ENCODE data around the gene SYPL2. TPM values are rescaled to one million over a fixed set of nuclear protein-coding genes. Genes with fewer than 3 reads are reported as not detected.

SYPL2 gene
- total RNA-seq, 1 experiment from 2014 or later: 0.46 TPM

DNA sequence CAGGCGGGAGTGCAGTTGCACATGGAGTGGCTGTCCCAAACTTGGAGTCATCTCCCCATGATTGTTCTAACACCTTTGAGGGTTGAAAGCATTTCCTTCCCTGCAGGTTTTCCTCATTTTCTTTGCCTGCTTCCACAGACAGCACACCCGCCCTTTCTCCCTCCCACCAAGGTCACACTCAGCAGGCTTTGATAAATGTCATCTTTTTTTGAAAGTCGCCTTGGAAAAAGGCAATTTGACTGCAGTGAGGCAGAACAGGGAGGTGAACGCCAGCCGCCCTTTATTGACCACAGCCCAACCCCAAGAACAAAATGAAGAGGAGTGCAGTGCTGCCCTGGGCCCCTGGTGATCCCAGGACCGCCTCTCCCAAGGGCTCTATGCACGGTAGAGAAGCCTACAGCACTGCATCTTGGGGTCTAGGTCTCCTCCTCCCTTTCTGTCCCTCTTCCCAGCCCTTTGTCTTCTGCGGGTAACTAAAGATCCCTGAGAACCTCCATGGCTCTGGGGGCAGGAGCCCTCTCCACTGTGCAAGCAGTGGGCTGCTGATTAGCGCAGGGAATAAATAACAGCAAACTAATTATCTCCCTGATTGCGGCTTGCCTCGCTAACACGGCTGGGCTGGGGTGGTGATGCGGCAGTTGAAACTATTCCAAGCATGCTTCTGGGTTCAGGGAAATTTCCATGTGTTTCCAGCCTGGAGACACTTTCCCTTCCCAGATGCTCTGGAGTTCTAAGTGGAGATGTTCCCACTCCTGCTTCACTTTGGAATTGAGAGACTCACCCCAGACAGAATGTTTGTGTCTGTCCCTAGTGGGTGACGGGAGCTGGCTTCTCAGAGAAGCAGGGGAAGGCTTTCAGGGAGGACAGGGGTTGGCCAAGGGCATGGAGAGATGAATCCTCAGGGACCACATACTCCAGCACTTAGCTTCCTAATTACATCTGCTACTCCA, 54.9 kb downstream of the SYPL2 start:
- no peaks in the 10 kb centered on the region for H3K9me3 ChIP-seq
- no peak overlapping the region for H3K4me3 ChIP-seq
- peaks cover 18% of the 10 kb centered on the region for H3K27me3 ChIP-seq
- no peaks in the 10 kb centered on the region for H3K36me3 ChIP-seq
- no peak for DNase-seq

DNA sequence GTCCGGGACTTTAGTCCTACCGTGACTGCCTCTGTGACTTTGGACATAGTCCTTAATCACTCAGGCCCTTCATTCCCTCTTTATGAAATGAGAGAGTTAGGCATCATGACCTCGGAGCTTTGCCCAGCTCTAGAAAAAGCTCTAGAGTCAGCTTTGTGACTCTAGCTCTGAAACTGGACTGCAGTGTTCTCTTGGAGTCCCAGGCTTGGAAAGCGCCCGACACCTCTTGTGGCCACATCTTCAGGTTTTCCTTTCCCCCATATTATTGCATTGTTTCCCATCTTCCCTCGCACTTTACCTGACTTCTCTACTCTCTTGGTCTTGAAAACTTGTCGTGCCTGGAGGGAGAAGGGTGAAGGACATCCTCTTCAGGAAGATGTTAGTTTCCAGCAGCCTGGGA, 55.7 kb downstream of the SYPL2 start:
- Histone ChIP-seq H3K27me3 (peaks cover 18% of the 10 kb centered on the region), H3K9me3 (no peaks in the 10 kb centered on the region), H3K4me3 (no peak overlapping the region), H3K36me3 (no peaks in the 10 kb centered on the region)
- no peak for DNase-seq

DNA sequence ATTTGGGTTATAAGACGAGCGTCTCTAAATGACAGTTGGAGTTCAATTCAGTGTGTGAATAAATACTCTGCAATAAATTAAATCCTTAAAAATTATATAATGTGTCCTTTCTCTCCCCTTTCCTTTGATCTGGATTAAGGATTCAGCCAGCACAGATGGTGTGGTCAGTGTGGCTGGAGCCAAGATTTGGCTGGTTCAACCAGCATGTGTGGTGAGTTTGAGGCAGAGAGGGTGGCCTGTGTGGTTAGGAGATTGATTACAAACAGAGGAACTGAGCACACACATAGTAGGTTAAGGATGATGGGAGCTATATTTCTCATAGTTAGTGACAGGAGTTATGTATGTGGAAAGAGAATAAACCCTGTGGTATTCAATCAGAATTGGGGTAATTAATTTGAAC, 57.4 kb downstream of the SYPL2 start:
- Histone ChIP-seq H3K4me3 (no peak overlapping the region), H3K9me3 (no peaks in the 10 kb centered on the region), H3K27me3 (peaks cover 18% of the 10 kb centered on the region), H3K36me3 (no peaks in the 10 kb centered on the region)
- DNase-seq: no peak

DNA sequence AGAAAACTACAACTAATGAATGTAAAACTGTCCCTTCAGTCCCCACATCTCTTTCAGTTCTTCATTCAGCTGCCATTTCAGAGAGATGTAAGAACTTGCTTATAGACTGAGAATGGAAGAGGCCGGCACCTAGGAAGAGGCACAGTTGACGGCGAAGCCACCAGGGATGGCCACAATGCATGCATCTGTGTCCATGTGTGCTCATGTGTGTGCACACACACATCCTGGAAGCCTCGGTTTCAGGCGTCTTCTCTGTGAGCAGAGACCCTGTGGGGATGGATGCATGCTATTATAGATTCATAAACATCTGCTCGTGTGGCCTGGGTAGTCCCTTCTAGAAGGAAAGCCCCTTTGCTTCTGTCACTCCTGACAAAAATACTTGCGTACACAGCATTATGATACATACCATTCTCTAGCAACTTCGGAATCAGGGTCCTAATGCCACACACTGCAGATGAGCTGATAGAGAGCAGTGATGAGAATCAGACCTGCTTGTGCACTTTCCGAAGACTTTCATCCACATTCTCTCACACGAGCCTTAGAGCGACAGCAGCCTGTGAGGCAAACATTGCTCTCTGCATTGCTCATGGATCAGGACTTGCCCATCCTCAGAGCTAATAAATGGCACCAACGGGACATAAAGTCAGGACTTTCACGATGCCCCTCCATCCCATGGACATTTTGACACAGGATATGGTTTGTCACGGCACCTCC, 60.9 kb downstream of the SYPL2 start:
- H3K27me3 ChIP-seq: peaks cover 10% of the 10 kb centered on the region
- no peaks in the 10 kb centered on the region for H3K36me3 ChIP-seq
- no peaks in the 10 kb centered on the region for H3K9me3 ChIP-seq
- H3K4me3 ChIP-seq: no peak overlapping the region
- no peak for DNase-seq

DNA sequence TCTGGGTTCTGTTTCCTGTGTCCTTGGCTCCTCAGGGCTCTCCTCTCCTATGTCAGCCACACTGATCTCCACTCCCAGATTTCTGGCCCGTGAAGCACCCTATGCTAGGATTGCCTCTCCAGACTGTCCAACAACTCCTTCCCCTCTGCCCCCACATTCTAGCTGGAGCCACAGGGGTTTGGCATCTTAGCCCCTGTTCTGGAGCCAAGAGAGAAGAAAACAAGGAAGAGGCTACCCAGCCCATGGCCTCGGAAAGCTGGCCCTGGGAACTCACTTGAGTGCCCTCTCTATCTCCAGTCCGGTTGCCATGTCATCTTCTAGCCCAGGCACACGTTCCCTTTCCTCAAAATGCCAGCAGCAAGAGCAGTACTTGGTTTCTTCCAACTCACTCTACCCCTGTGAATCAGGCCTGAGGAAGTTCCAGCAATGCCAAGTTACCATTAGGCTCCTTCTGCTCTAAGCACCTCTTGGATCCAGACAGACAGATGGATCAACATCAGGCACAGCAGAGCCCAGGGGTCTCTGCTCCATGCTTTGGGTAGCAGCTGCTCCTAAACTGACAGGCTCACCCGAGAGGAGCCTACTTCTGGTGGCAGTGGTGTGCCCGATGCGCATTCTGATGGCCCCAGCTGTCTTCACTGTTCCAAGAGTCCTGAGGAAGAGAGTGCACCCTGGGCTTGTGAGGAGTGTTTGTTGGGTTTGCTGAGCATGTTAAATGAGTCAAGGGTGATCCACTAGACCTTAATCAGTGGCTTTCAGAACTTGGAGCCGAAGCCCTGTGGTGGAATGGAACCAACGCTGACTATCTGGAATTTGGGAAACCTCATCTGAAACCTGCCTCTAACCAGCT, 61.7 kb downstream of the SYPL2 start:
- no peak overlapping the region for H3K4me3 ChIP-seq
- H3K9me3 ChIP-seq: no peaks in the 10 kb centered on the region
- peaks cover 1% of the 10 kb centered on the region for H3K27me3 ChIP-seq
- no peak for DNase-seq
- no peaks in the 10 kb centered on the region for H3K36me3 ChIP-seq

DNA sequence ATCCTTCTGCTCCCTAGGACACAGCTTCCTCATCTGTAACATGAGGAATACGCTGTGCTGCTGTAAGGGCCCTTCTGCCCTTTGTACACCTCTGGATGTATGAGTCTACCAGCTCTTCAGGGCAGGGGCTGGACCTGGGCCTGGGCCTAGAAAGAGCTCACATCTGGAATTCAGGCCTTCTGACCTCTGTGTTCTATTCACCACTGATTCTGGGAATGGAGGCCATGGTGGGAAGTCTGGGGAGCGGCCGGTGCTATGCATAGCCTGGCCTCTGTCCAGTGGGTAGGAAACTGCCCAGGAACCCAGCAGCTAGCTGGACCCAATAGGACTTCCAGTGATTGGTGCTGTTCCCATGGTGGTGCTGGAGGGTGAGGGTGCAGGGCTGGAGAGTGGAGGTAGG, 62.4 kb downstream of the SYPL2 start:
- Histone ChIP-seq H3K4me3 (no peak overlapping the region), H3K9me3 (no peaks in the 10 kb centered on the region), H3K27me3 (no peaks in the 10 kb centered on the region), H3K36me3 (no peaks in the 10 kb centered on the region)
- no peak for DNase-seq

DNA sequence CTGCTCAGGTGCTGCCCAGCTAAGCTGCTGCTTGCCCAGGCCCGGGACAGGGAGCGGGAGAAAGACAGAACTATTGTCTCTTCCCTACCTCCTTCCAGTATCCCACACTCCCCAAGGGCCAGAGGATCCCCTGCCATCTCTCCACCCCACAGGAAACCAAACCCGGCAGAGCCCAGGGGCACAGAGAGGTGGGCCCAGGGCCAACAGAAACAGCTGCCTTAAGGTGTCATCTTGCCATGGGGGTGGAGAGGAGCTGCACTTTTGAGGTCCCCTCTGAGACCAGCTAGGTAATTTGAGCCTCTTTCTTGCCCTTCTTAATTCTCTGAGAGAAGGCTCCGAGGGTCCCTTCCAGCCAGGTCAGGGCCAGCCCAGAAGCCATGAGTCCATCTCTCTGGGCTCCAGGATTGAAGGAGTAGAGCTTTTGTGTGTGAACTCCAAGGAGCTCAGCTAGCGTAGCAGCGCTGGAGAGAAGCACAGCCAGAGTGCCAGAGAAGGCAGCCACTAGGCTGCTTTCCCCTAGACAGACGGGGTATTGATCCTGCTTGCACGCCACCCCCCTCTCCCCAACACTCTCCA, 63.6 kb downstream of the SYPL2 start:
- no peak for DNase-seq
- no peak overlapping the region for H3K4me3 ChIP-seq

DNA sequence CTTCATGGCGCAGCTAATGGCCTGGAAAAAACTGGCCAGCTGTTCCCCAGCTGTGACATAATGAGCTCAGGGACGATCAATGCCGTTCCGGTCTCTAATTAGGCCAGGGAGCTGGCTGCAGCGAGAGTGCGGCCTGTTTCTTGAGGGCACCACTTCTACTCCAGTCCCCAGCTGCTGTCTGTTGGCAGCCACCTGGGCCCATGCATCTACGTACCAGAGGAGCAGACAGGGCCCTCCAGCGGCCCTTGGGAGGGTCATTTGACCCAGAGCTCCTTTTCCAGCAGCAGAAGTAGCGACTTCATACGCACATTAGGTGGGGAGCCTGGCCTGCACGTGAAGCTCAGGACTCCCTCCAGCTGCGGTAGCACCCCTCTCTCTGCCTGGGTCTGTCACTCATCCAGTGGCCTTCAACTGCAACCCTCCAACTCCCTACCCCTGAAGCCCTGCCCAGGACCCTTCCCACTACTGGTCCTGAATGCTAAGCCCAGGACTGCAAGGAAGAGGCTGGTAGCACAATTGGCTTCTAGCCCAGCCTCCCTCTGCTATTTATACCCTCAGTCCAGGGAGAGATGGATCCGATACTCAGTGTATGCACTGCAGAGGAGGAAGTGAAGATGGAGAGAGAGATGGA, 64.2 kb downstream of the SYPL2 start:
- Histone ChIP-seq H3K27me3 (no peaks in the 10 kb centered on the region), H3K9me3 (no peaks in the 10 kb centered on the region), H3K4me3 (no peak overlapping the region), H3K36me3 (no peaks in the 10 kb centered on the region)
- DNase-seq: no peak

More for the DNA sequence above, 63.6 kb downstream of the SYPL2 start:
- Histone ChIP-seq H3K36me3 (no peaks in the 10 kb centered on the region), H3K9me3 (no peaks in the 10 kb centered on the region), H3K27me3 (no peaks in the 10 kb centered on the region)

DNA sequence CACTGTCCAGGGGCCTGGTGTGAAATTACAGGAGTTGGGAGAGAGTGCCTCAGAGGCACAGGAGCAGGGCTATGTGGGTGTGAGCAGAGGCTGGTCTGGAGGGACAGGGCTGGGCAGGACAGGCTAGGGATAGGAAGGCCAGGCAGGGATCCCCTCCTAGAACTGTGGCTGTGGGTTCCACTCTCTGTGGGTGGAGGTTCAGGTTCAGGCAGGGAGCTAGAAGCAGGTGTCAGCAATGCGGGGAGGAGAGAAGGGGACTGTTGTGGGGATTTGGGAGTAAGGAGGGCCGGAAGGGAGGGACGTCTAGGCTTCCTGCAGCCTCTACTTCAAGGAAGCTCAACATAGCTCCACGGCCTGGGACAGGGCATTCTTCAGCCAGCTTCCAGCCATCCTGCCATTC, 65.0 kb downstream of the SYPL2 start:
- Histone ChIP-seq H3K4me3 (no peak overlapping the region), H3K36me3 (no peaks in the 10 kb centered on the region), H3K9me3 (no peaks in the 10 kb centered on the region), H3K27me3 (no peaks in the 10 kb centered on the region)
- no peak for DNase-seq

Other genes starting within 250 kb of the SYPL2 start
- 0.76 and 1.2 TPM in 2 replicates for gene CELSR2, start 217.0 kb upstream of the SYPL2 start, total RNA-seq (2014; rRNA removed; shearing (Covaris generic); ENCODE audit: low replicate concordance)
- gene PSRC1, start 183.4 kb upstream of the SYPL2 start, total RNA-seq (2014; rRNA removed; shearing (Covaris generic); ENCODE audit: low replicate concordance): 38.5 and 67.0 TPM in 2 replicates
- gene MYBPHL, start 159.5 kb upstream of the SYPL2 start, total RNA-seq (2014; rRNA removed; shearing (Covaris generic); ENCODE audit: low replicate concordance): not detected in 2 replicates
- 0.07 and 0.46 TPM in 2 replicates for gene SORT1, start 68.6 kb upstream of the SYPL2 start, total RNA-seq (2014; rRNA removed; shearing (Covaris generic); ENCODE audit: low replicate concordance)
- gene PSMA5, start 40.1 kb upstream of the SYPL2 start, total RNA-seq (2014; rRNA removed; shearing (Covaris generic); ENCODE audit: low replicate concordance): 304 and 1,327 TPM in 2 replicates
- gene ATXN7L2, start 17.4 kb downstream of the SYPL2 start, total RNA-seq (2014; rRNA removed; shearing (Covaris generic); ENCODE audit: low replicate concordance): 3.9 and 10.4 TPM in 2 replicates
- gene CYB561D1, start 27.5 kb downstream of the SYPL2 start, total RNA-seq (2014; rRNA removed; shearing (Covaris generic); ENCODE audit: low replicate concordance): 2.2 and 6.7 TPM in 2 replicates
- gene AMIGO1, start 43.2 kb downstream of the SYPL2 start, total RNA-seq (2014; rRNA removed; shearing (Covaris generic); ENCODE audit: low replicate concordance): 0.20 and 1.3 TPM in 2 replicates
- gene GPR61, start 73.3 kb downstream of the SYPL2 start, total RNA-seq (2014; rRNA removed; shearing (Covaris generic); ENCODE audit: low replicate concordance): not detected in 2 replicates
- 17.0 and 20.1 TPM in 2 replicates for gene GNAI3, start 82.1 kb downstream of the SYPL2 start, total RNA-seq (2014; rRNA removed; shearing (Covaris generic); ENCODE audit: low replicate concordance)
- gene GNAT2, start 153.1 kb downstream of the SYPL2 start, total RNA-seq (2014; rRNA removed; shearing (Covaris generic); ENCODE audit: low replicate concordance): 0.10 TPM in 1 of 2 replicates, not detected in the other
- gene AMPD2, start 153.3 kb downstream of the SYPL2 start, total RNA-seq (2014; rRNA removed; shearing (Covaris generic); ENCODE audit: low replicate concordance): 119 and 172 TPM in 2 replicates
- gene GSTM4, start 189.6 kb downstream of the SYPL2 start, total RNA-seq (2014; rRNA removed; shearing (Covaris generic); ENCODE audit: low replicate concordance): 27.9 and 33.5 TPM in 2 replicates
- 20.0 and 22.2 TPM in 2 replicates for gene GSTM2, start 201.5 kb downstream of the SYPL2 start, total RNA-seq (2014; rRNA removed; shearing (Covaris generic); ENCODE audit: low replicate concordance)
- 67.7 and 86.1 TPM in 2 replicates for gene GSTM1, start 221.3 kb downstream of the SYPL2 start, total RNA-seq (2014; rRNA removed; shearing (Covaris generic); ENCODE audit: low replicate concordance)
- gene GSTM5, start 245.7 kb downstream of the SYPL2 start, total RNA-seq (2014; rRNA removed; shearing (Covaris generic); ENCODE audit: low replicate concordance): not detected in 2 replicates